ENCODE measurements around the gene GALNT1. TPM values are rescaled to one million over a fixed set of nuclear protein-coding genes. Genes with fewer than 3 reads are reported as not detected.

GALNT1 gene
- total RNA-seq, 1 experiment from 2014 or later = 54.7 TPM

DNA sequence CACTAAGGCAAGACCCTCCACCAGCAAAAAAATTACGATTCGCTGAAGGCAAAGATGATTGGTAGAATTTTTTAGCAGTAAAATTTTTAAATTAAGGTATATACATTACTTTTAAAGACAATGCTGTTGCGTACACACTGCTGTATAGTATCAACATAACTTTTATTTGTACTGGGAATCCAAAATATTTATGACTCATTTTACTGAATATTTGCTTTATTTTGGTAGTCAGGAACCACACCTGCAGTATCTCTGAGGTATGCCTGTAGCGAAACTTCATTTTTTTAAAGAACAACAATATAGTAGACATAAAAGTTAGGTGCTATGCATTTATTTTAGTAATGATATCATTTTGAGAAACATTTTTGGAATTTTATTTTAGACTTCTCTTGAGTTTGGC, 57.8 kb downstream of the GALNT1 start:
- no peak for DNase-seq (ENCODE audit: low read depth, low spot score)
- Histone ChIP-seq H3K27ac (ENCODE audit: low read depth, low read length) (no peak overlapping the region), H3K36me3 (ENCODE audit: control insufficient read depth in 1 of 2, insufficient read depth in 2 of 2, low read length in 2 of 2) (no peaks in the 10 kb centered on the region), H3K4me1 (ENCODE audit: control insufficient read depth in 1 of 2, insufficient read depth in 2 of 2, low read length in 2 of 2) (no peaks in the 10 kb centered on the region), H3K27me3 (ENCODE audit: insufficient read depth, low read length) (no peaks in the 10 kb centered on the region), H4K20me1 (ENCODE audit: insufficient read depth) (no peaks in the 10 kb centered on the region), H3K79me2 (ENCODE audit: insufficient read depth, low read length) (0 out of 2 replicates have a peak, but pooled peaks cover 5% of the 10 kb centered on the region), H3K4me3 (replicated peaks in 1 of 2; ENCODE audit: low read depth in 1 of 2, low read length in 2 of 2) (no peak overlapping the region), H3K9ac (ENCODE audit: low read length) (no peak overlapping the region), H3K9me3 (ENCODE audit: control insufficient read depth in 1 of 2, insufficient read depth in 1 of 2, low read depth in 1 of 2, low read length in 2 of 2) (no peaks in the 10 kb centered on the region), H2AFZ (ENCODE audit: low read depth, low read length, poor library complexity, severe bottlenecking) (no peak overlapping the region), H3K4me2 (ENCODE audit: low read length) (no peak overlapping the region), H3K9me2 (ENCODE audit: insufficient read depth) (no peaks in the 10 kb centered on the region)
- POLR2A ChIA-PET = no interaction called here
- ATAC-seq = no peak
- TF ChIP-seq, protein P1, sequence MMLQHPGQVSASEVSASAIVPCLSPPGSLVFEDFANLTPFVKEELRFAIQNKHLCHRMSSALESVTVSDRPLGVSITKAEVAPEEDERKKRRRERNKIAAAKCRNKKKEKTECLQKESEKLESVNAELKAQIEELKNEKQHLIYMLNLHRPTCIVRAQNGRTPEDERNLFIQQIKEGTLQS (IDR thresholded peaks at IDR 0.05) = no peak
- no peak for TF ChIP-seq ZFX (IDR thresholded peaks at IDR 0.05)
- TF ChIP-seq, protein P2, sequence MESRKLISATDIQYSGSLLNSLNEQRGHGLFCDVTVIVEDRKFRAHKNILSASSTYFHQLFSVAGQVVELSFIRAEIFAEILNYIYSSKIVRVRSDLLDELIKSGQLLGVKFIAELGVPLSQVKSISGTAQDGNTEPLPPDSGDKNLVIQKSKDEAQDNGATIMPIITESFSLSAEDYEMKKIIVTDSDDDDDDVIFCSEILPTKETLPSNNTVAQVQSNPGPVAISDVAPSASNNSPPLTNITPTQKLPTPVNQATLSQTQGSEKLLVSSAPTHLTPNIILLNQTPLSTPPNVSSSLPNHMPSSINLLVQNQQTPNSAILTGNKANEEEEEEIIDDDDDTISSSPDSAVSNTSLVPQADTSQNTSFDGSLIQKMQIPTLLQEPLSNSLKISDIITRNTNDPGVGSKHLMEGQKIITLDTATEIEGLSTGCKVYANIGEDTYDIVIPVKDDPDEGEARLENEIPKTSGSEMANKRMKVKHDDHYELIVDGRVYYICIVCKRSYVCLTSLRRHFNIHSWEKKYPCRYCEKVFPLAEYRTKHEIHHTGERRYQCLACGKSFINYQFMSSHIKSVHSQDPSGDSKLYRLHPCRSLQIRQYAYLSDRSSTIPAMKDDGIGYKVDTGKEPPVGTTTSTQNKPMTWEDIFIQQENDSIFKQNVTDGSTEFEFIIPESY (IDR thresholded peaks at IDR 0.05; ENCODE audit: extremely low read depth, insufficient replicate concordance, low read length) = no peak
- TF ChIP-seq CEBPB (IDR thresholded peaks at IDR 0.05; ENCODE audit: low read depth) = no peak
- TF ChIP-seq POLR2A (IDR thresholded peaks at IDR 0.05; ENCODE audit: borderline replicate concordance, extremely low read depth, insufficient read depth, insufficient read length) = no peak
- no peak for TF ChIP-seq ZNF274 (IDR thresholded peaks at IDR 0.05; ENCODE audit: low read depth, low read length)
- no peak for TF ChIP-seq POLR2AphosphoS5 (IDR thresholded peaks at IDR 0.05; ENCODE audit: low read depth, low read length)
- TF ChIP-seq, protein P3, sequence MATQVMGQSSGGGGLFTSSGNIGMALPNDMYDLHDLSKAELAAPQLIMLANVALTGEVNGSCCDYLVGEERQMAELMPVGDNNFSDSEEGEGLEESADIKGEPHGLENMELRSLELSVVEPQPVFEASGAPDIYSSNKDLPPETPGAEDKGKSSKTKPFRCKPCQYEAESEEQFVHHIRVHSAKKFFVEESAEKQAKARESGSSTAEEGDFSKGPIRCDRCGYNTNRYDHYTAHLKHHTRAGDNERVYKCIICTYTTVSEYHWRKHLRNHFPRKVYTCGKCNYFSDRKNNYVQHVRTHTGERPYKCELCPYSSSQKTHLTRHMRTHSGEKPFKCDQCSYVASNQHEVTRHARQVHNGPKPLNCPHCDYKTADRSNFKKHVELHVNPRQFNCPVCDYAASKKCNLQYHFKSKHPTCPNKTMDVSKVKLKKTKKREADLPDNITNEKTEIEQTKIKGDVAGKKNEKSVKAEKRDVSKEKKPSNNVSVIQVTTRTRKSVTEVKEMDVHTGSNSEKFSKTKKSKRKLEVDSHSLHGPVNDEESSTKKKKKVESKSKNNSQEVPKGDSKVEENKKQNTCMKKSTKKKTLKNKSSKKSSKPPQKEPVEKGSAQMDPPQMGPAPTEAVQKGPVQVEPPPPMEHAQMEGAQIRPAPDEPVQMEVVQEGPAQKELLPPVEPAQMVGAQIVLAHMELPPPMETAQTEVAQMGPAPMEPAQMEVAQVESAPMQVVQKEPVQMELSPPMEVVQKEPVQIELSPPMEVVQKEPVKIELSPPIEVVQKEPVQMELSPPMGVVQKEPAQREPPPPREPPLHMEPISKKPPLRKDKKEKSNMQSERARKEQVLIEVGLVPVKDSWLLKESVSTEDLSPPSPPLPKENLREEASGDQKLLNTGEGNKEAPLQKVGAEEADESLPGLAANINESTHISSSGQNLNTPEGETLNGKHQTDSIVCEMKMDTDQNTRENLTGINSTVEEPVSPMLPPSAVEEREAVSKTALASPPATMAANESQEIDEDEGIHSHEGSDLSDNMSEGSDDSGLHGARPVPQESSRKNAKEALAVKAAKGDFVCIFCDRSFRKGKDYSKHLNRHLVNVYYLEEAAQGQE (IDR thresholded peaks at IDR 0.05; ENCODE audit: low read depth) = no peak
- no peak for TF ChIP-seq JUND (IDR thresholded peaks at IDR 0.05)
- no peak for TF ChIP-seq EZH2phosphoT487 (IDR thresholded peaks at IDR 0.05; ENCODE audit: borderline replicate concordance)
- no peak for TF ChIP-seq FOSL1 (IDR thresholded peaks at IDR 0.05; ENCODE audit: low read depth)
- no peak for TF ChIP-seq EZH2 (IDR thresholded peaks at IDR 0.05)
- TF ChIP-seq, protein P4, sequence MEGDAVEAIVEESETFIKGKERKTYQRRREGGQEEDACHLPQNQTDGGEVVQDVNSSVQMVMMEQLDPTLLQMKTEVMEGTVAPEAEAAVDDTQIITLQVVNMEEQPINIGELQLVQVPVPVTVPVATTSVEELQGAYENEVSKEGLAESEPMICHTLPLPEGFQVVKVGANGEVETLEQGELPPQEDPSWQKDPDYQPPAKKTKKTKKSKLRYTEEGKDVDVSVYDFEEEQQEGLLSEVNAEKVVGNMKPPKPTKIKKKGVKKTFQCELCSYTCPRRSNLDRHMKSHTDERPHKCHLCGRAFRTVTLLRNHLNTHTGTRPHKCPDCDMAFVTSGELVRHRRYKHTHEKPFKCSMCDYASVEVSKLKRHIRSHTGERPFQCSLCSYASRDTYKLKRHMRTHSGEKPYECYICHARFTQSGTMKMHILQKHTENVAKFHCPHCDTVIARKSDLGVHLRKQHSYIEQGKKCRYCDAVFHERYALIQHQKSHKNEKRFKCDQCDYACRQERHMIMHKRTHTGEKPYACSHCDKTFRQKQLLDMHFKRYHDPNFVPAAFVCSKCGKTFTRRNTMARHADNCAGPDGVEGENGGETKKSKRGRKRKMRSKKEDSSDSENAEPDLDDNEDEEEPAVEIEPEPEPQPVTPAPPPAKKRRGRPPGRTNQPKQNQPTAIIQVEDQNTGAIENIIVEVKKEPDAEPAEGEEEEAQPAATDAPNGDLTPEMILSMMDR (IDR thresholded peaks at IDR 0.05 in 2 of 3, conservative IDR thresholded peaks at IDR 0.05 in 1 of 3; ENCODE audit: borderline replicate concordance in 1 of 3, insufficient read depth in 1 of 3, low read depth in 2 of 3, low read length in 2 of 3) = no peak
- RAD21 ChIA-PET (ENCODE audit: low non-redundant PET in 1 of 2, low total read pairs in 2 of 2, uncharacterized antibody in 2 of 2, unreplicated experiment in 2 of 2) = no interaction called here
- intact Hi-C loops (cut with micrococcal nuclease) = no loop called here
- no TSS peak for BruUV-seq (replicated peaks)
- CTCF ChIA-PET = no interaction called here
